Muscle of leg (tissue), 11 donors: ENCODE measurements around the gene SLC13A3. TPM values are rescaled to one million over a fixed set of nuclear protein-coding genes. Genes with fewer than 3 reads are reported as not detected.
"Not testable (repeated sequence)": the region's sequence is repeated elsewhere in the genome, so short reads cannot be mapped to it uniquely, and the experiment has no call there.

Source experiments
- DNase-seq: peaks from one replicate; pipeline ENCODE4 v3.0.0; 2013
- H3K27ac ChIP-seq: one replicate; pipeline ENCODE4 v1.5.1; 2013; ENCODE audit warnings: mild to moderate bottlenecking, low read length, control low read depth
- H3K27me3 ChIP-seq: one replicate; pipeline ENCODE4 v1.6.1; 2013; ENCODE audit warnings: low read length; ENCODE audit not compliant: control insufficient read depth, insufficient read depth
- H3K36me3 ChIP-seq: one replicate; pipeline ENCODE4 v1.6.1; 2013; ENCODE audit warnings: low read length; ENCODE audit not compliant: control insufficient read depth, insufficient read depth
- H3K4me1 ChIP-seq: one replicate; pipeline ENCODE4 v1.6.1; 2013; ENCODE audit warnings: low read length; ENCODE audit not compliant: control insufficient read depth, insufficient read depth
- H3K4me3 ChIP-seq: one replicate; pipeline ENCODE4 v1.5.1; 2013; ENCODE audit warnings: low read length, control low read depth
- H3K9me3 ChIP-seq: replicated peaks from 2 replicates; pipeline ENCODE4 v1.6.1; 2013; ENCODE audit warnings: low read depth, low read length; ENCODE audit not compliant: control insufficient read depth
- WGBS: methylation state at CpG from one replicate; pipeline ENCODE4 v1.1.5; 2013; ENCODE audit warnings: missing lambda C conversion rate; ENCODE audit not compliant: insufficient coverage; 5-methylcytosine and 5-hydroxymethylcytosine counted together
- polyA plus RNA-seq, 8 donors: library from polyadenylated mRNA; unstranded; fragments of 120-200 nt; gene quantifications; one replicate each; pipeline versions ENCODE4 v1.2.1 to v1.2.3, GENCODE V29; 2013; ENCODE audit warnings: inconsistent platforms in 1 of 8, low replicate concordance in 1 of 8; ENCODE audit not compliant: insufficient read length in 8 of 8, insufficient read depth in 1 of 8
- total RNA-seq: library from RNA; stranded (reverse); fragments of 120-200 nt; gene quantifications from one replicate; pipeline ENCODE4 v1.2.4, GENCODE V29; 2013

SLC13A3 gene
- total and polyA plus RNA-seq, 9 donors, result 2.3 to 4.2 (median 3.1) TPM

- 49% methylated on average over 9 of the region's 14 CpGs for WGBS
- Histone ChIP-seq H3K4me3 (no peak overlapping the region), H3K36me3 (peaks cover 7% of the 10 kb centered on the region), H3K9me3 (no peaks in the 10 kb centered on the region), H3K27me3 (no peaks in the 10 kb centered on the region), H3K27ac (no peak overlapping the region), H3K4me1 (peaks cover 24% of the 10 kb centered on the region)
- DNase-seq, result peak; percentile 69
Measured at GRCh38 chr20:46681032-46681854, 30.0 kb upstream of the SLC13A3 start.

GRCh38 chr20:46680684-46681031, 29.4 kb upstream of the SLC13A3 start:
- DNase-seq, result no peak
- no peak overlapping the region for H3K27ac ChIP-seq
- H3K4me1 ChIP-seq, result peaks cover 24% of the 10 kb centered on the region
- no peak overlapping the region for H3K4me3 ChIP-seq
- no peaks in the 10 kb centered on the region for H3K27me3 ChIP-seq
- no peaks in the 10 kb centered on the region for H3K9me3 ChIP-seq
- peaks cover 7% of the 10 kb centered on the region for H3K36me3 ChIP-seq
- 93% methylated on average over 2 of the region's 2 CpGs for WGBS

- no peak overlapping the region for H3K27ac ChIP-seq
- H3K4me3 ChIP-seq, result no peak overlapping the region
- DNase-seq, result no peak
- WGBS, result no CpG with 5 or more reads among the region's 4 CpGs
- H3K4me1 ChIP-seq, result peaks cover 17% of the 10 kb centered on the region
- no peaks in the 10 kb centered on the region for H3K27me3 ChIP-seq
- no peaks in the 10 kb centered on the region for H3K9me3 ChIP-seq
- H3K36me3 ChIP-seq, result peaks cover 5% of the 10 kb centered on the region
Measured at GRCh38 chr20:46678516-46678915, 27.3 kb upstream of the SLC13A3 start.

- WGBS, result no CpG with 5 or more reads among the region's 5 CpGs
- DNase-seq, result no peak
- Histone ChIP-seq H3K4me3 (no peak overlapping the region), H3K36me3 (peaks cover 5% of the 10 kb centered on the region), H3K27me3 (no peaks in the 10 kb centered on the region), H3K9me3 (peaks cover under 1% of the 10 kb centered on the region), H3K4me1 (peaks cover 8% of the 10 kb centered on the region), H3K27ac (no peak overlapping the region)
Measured at GRCh38 chr20:46677608-46678007, 26.3 kb upstream of the SLC13A3 start.

- not testable (repeated sequence) for H3K4me3 ChIP-seq, H3K27me3 ChIP-seq, H3K27ac ChIP-seq, H3K4me1 ChIP-seq, H3K9me3 ChIP-seq, DNase-seq, H3K36me3 ChIP-seq
- WGBS, result 59% methylated on average over 4 of the region's 14 CpGs
Measured at GRCh38 chr20:46676649-46677316, 25.5 kb upstream of the SLC13A3 start.

GRCh38 chr20:46674253-46675083, 23.2 kb upstream of the SLC13A3 start:
- Histone ChIP-seq H3K4me3 (no peak overlapping the region), H3K9me3 (peaks cover 7% of the 10 kb centered on the region), H3K4me1 (no peaks in the 10 kb centered on the region), H3K27ac (no peak overlapping the region), H3K27me3 (no peaks in the 10 kb centered on the region), H3K36me3 (no peaks in the 10 kb centered on the region)
- 65% methylated on average over 3 of the region's 14 CpGs for WGBS
- DNase-seq, result no peak

GRCh38 chr20:46673394-46674252, 22.4 kb upstream of the SLC13A3 start:
- no peak overlapping the region for H3K27ac ChIP-seq
- H3K27me3 ChIP-seq, result no peaks in the 10 kb centered on the region
- H3K4me3 ChIP-seq, result no peak overlapping the region
- no peaks in the 10 kb centered on the region for H3K4me1 ChIP-seq
- 68% methylated on average over 4 of the region's 11 CpGs for WGBS
- no peak for DNase-seq
- H3K9me3 ChIP-seq, result peaks cover 7% of the 10 kb centered on the region
- H3K36me3 ChIP-seq, result no peaks in the 10 kb centered on the region

- Histone ChIP-seq H3K4me3 (no peak overlapping the region), H3K27ac (no peak overlapping the region), H3K27me3 (no peaks in the 10 kb centered on the region), H3K36me3 (no peaks in the 10 kb centered on the region), H3K9me3 (peaks cover 7% of the 10 kb centered on the region), H3K4me1 (no peaks in the 10 kb centered on the region)
- DNase-seq, result no peak
- 96% methylated on average over 3 of the region's 5 CpGs for WGBS
Measured at GRCh38 chr20:46672543-46673148, 21.4 kb upstream of the SLC13A3 start.

- Histone ChIP-seq H3K4me3 (no peak overlapping the region), H3K36me3 (no peaks in the 10 kb centered on the region), H3K9me3 (peaks cover 7% of the 10 kb centered on the region), H3K27me3 (no peaks in the 10 kb centered on the region), H3K4me1 (no peaks in the 10 kb centered on the region), H3K27ac (no peak overlapping the region)
- no peak for DNase-seq
- WGBS, result no CpG with 5 or more reads among the region's 3 CpGs
Measured at GRCh38 chr20:46671866-46672542, 20.7 kb upstream of the SLC13A3 start.
